GM19468 (cell line): Measurements from ENCODE around the gene TH.

ENCODE experiments used
- ATAC-seq: cut with Tn5 transposase; IDR thresholded peaks from one replicate; pipeline ENCODE4 v1.9.1; 2021; ENCODE audit warnings: mild to moderate bottlenecking, moderate library complexity, moderate number of reproducible peaks; ENCODE audit not compliant: unreplicated experiment; ENCODE audit errors: extremely low read depth

Gene TH

GRCh38 chr11:2171591-2172003 is at the start of gene TH:
TSS of gene TH (minus strand) at chr11:2171815. CDS start at chr11:2171786, 29 bp downstream.
- no peak for ATAC-seq

- ATAC-seq = no peak
Observed at GRCh38 chr11:2221024-2221423, 49.4 kb upstream of the TH start.

- ATAC-seq = no peak
Observed at GRCh38 chr11:2220173-2220771, 48.7 kb upstream of the TH start.

DNA sequence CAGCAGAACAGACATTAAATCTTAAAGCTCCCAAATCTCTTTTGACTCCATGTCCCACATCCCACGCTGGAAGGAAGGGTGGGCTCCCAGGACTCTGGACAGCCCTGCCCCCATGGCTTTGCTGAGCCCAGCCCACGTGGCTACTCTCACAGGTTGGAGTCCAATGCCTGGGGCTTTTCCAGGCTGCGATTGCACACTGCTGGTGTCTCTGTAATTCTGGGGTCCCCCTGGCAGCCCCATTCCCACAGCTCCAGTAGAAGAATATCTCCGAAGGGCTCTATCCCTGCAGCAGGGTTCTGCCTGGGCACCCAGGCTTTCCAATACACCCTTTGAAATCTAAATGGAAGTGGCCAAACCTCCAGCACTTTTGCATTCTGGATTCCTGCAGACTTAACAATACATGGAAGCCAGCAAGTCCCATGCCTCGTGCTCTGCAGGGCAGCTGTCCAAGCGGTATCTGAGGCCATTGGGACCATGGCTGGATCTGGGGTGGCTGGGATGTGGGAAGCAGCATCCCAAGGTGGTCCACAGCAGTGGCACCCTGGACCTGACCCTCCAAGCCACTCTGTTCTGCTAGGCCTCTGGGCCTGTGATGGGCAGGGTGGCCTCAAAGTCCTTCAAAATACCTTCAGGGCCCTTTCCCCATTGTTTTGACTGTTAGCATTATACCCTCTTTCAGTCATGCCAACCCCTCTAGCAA is 47.9 kb upstream of the TH start:
- ATAC-seq = no peak

DNA sequence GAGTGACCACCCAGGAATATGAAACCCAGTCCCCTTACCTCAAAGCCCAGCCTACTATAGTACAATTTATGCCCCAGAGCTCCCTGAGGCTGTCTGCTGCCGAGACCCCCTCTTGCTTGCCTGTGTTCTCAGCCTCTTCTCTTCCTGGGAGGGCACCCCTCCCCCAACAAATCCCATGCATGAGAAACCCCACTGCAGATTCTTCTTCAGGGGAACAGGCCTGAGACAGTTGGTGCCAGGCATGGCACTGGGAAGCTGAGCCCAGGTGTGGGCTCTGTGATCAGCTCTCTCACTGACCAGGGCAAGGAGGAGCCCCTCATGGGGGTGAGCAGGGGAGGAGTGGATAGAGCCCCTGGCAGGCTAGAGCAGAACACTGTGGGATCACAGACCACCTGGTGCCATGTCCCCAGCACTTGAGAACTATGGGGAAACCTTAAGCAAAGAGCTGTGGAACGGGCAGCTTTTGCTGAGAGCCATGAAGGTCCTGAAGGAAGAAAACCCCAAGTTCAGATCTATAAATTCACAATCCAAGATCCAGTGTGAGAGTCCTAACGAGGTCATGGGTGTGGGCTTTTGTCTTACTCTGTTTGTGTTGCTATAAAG is 46.5 kb upstream of the TH start:
- ATAC-seq = no peak

DNA sequence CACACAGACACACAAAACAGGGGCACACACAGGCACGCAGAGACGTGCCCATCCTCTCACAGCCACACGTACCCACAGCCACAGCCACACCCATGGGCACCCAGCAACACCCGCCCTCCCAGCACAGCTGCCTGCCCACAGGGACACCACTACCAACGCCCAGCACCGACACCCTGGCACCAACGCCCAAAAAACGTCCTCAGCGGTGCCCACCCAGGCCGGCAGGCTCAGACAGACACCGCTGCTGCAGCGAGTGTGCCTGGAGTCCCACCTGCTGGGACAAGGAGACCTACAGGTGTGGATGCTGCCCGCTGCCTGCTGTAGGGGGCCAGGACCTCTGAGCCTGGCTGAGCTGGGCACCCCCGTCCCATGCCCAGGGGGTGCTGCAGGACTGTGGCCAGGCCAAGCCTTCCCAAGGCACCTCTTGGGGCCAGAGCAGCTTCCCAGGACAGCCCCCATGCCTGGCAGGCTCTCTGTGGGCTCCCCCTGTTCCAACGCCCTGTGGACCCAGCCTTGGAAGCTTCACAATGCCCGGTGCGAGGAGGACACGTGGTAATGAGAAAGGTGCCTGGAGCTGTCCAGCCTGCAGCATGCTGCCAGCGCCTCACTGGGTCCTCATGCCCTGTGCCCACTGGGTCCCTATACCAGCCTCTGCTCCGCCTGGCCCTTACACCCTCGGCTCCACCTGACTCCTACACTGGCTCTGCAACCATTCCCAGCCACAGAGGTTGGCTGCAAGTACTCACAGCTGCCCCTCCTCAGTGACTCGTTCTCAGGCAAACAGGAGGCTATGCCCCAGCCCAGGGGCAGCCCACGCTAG is 45.8 kb upstream of the TH start:
- no peak for ATAC-seq

- no peak for ATAC-seq
Observed at GRCh38 chr11:2216400-2217064, 44.9 kb upstream of the TH start.

DNA sequence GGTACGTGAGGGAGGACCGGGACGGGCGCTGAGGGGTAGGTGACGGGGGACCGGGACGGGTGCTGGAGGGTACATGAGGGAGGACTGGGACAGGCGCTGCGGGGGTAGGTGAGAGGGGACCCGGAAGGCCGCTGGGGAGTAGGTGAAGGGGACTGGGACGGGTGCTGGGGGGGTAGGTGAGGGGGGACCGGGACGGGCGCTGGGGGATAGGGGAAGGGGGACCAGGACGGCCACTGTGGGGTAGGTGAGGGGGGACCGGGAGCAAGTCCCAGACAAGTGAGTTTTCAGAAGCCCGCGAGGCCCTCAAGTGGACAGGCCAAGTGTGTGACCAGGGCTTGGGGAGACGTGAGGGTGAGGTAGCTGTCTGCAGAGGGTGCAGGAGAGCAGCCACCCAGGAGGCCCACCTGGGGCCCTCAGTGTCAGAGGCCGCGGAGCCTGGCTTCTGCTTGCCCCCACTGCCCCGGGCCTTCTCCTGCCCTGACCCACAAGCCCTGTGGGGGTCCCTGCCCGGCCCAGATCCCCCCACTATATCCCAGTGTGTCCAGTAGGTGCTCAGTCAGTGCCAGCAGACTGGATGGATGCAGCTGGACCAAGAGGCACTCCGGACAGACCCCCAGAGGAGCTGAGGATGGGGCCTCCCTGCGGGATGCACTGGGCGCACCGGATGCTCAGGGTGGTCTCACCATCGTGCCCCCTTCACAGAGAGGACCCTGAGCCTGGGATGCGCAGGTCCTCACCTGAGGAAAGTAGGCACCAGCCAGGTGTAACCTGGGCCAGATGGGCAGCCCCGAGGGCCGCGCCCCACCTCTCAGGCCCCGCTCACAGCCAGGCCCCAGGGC is 44.2 kb upstream of the TH start:
- ATAC-seq = no peak

GRCh38 chr11:2215230-2215560 is 43.6 kb upstream of the TH start:
- no peak for ATAC-seq

DNA sequence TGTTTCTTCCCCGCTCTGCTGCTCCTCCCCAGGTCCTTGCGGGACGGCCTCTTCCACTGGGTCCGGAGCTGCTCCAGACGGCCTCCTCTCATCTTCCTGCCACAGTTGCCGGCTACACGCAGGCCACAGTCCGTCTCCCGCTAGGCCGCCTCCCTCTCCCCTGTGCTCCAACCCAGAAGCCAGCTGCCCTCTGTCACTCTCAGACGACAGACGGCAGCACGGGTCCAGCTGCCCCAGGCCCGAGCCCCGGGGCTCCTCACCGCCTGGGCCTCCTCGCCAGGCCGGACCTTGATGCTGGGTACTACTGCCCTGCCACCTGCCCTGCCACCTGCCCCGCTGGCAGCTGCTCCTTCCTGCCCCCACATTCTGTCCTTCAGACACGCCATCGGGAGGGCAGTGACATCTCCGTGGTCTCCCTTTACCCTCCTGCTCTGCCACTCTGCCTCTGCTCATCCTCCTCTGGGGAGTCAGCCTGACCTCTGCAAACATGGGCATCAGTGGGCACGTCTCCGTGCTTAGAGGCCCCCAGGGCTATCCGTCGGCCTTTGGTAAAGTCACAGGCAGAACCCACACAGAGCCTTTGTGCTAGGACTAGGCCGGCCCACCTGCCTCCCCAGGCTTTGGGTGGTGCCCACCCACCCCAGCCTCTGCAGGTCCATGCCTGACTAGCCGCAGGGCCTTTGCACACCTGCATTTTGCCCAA is 43.1 kb upstream of the TH start:
- ATAC-seq = no peak

DNA sequence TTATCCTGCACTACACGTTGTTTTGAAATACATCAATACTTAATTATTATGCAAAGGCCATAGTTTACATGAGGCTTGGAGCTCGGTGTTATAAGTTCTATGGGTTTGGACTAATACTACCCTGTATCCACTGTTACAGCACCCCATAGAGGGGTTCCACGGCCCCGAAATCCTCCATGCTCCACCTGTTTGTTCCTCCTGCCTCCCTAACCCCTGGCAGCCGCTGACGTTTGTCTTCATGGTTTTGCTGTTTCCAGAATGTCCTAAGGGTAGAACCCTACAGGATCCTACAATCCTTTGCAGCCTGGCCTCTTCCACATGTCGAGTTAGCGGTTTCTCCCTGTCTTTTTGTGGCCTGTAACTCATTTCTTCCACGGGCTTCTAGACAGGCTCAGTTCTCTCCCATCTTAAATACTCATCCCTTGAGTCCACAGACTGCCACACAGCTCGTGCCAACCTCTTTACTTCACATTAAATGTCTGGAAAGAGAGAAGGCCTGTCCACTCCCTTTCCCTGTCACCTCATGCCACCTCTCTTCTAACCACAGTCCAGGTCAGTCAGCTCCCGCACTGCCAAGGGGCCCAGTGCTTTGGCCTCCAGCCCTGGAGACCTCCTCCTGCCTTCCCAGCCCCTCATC is 42.4 kb upstream of the TH start:
- ATAC-seq = no peak

GRCh38 chr11:2213384-2213842 is 41.8 kb upstream of the TH start:
- no peak for ATAC-seq

- ATAC-seq = no peak
Observed at GRCh38 chr11:2212411-2213251, 41.0 kb upstream of the TH start.

- ATAC-seq = no peak
Observed at GRCh38 chr11:2211113-2211971, 39.7 kb upstream of the TH start.

- no peak for ATAC-seq
Observed at GRCh38 chr11:2210366-2211112, 38.9 kb upstream of the TH start.

GRCh38 chr11:2209900-2210321 is 38.3 kb upstream of the TH start:
- no peak for ATAC-seq
